Hepatocyte (in vitro differentiated cells): ENCODE results near the gene AXIN1. TPM values are rescaled to one million over a fixed set of nuclear protein-coding genes. Genes with fewer than 3 reads are reported as not detected.

Experiments
- DNase-seq: peaks from one replicate; pipeline ENCODE4 v3.0.0-alpha.2; 2016; ENCODE audit warnings: low spot score
- H2AFZ ChIP-seq: fragments of 200-600 bp; sonication (generic); 2 replicates; pipeline ENCODE4 v1.6.0; 2016; ENCODE audit warnings: antibody characterized with exemption, mild to moderate bottlenecking
- H3K27ac ChIP-seq: fragments of 200-600 bp; sonication (generic); 2 replicates; pipeline ENCODE4 v1.5.1; 2016; ENCODE audit warnings: mild to moderate bottlenecking
- H3K27me3 ChIP-seq: fragments of 200-600 bp; sonication (generic); 2 replicates; pipeline ENCODE4 v1.6.1; 2016
- H3K36me3 ChIP-seq: fragments of 200-600 bp; sonication (generic); replicated peaks from 2 replicates; pipeline ENCODE4 v1.5.1; 2016; ENCODE audit warnings: low read depth; ENCODE audit not compliant: insufficient read depth
- H3K4me1 ChIP-seq: fragments of 200-600 bp; sonication (generic); 2 replicates; pipeline ENCODE4 v1.5.1; 2016; ENCODE audit warnings: mild to moderate bottlenecking, moderate library complexity; ENCODE audit not compliant: insufficient read depth
- H3K4me2 ChIP-seq: fragments of 200-600 bp; sonication (generic); 2 replicates; pipeline ENCODE4 v1.6.0; 2016
- H3K4me3 ChIP-seq: fragments of 200-600 bp; sonication (generic); 2 replicates; pipeline ENCODE4 v1.5.1; 2016; ENCODE audit warnings: mild to moderate bottlenecking
- H3K79me2 ChIP-seq: fragments of 200-600 bp; sonication (generic); 2 replicates; pipeline ENCODE4 v1.6.0; 2017; ENCODE audit warnings: mild to moderate bottlenecking
- H3K9me2 ChIP-seq: fragments of 200-600 bp; sonication (generic); replicated peaks from 2 replicates; pipeline ENCODE4 v1.6.0; 2017; ENCODE audit warnings: mild to moderate bottlenecking; ENCODE audit not compliant: insufficient read depth
- H3K9me3 ChIP-seq: fragments of 200-600 bp; sonication (generic); 2 replicates; pipeline ENCODE4 v1.5.1; 2016; ENCODE audit warnings: low read depth, mild to moderate bottlenecking
- H4K20me1 ChIP-seq: fragments of 200-600 bp; sonication (generic); 2 replicates; pipeline ENCODE4 v1.6.0; 2016; ENCODE audit warnings: mild to moderate bottlenecking; ENCODE audit not compliant: insufficient read depth, poor library complexity, severe bottlenecking
- EZH2 ChIP-seq: fragments of 200-600 bp; sonication (generic); IDR thresholded peaks from 2 replicates; pipeline ENCODE4 v1.6.1; 2016; ENCODE audit warnings: antibody characterized with exemption, mild to moderate bottlenecking, borderline replicate concordance
- EZH2phosphoT487 ChIP-seq: fragments of 200-600 bp; sonication (generic); IDR thresholded peaks from one replicate; pipeline ENCODE4 v1.6.1; 2018; ENCODE audit warnings: antibody characterized with exemption, mild to moderate bottlenecking, low read depth, moderate library complexity; ENCODE audit not compliant: unreplicated experiment, severe bottlenecking
- WGBS: methylation state at CpG from one replicate; pipeline ENCODE4 v1.1.6; 2016; ENCODE audit warnings: low lambda C conversion rate; ENCODE audit errors: missing lambda C conversion rate; 5-methylcytosine and 5-hydroxymethylcytosine counted together
- polyA plus RNA-seq: library from polyadenylated mRNA; unstranded; fragments of >200 nt; fragmentation: Nextera tagmentation; extraction: Ambion mirVana; gene quantifications from 2 replicates; pipeline ENCODE4 v1.2.1, GENCODE V29; 2016
- total RNA-seq: library from RNA; depleted of rRNA; stranded (reverse); fragments of >200 nt; gene quantifications from 2 replicates; pipeline ENCODE4 v1.2.3, GENCODE V29; 2014
- TF ChIP-seq, protein P1 (sequence below): fragments of 200-600 bp; sonication (generic); IDR thresholded peaks from 2 replicates; pipeline ENCODE4 v1.5.1; 2016; ENCODE audit warnings: antibody characterized with exemption, mild to moderate bottlenecking; ENCODE audit not compliant: poor library complexity

AXIN1 gene
- total and polyA plus RNA-seq, 2 experiments from 2014 or later = 16.1 to 27.2 TPM

DNA sequence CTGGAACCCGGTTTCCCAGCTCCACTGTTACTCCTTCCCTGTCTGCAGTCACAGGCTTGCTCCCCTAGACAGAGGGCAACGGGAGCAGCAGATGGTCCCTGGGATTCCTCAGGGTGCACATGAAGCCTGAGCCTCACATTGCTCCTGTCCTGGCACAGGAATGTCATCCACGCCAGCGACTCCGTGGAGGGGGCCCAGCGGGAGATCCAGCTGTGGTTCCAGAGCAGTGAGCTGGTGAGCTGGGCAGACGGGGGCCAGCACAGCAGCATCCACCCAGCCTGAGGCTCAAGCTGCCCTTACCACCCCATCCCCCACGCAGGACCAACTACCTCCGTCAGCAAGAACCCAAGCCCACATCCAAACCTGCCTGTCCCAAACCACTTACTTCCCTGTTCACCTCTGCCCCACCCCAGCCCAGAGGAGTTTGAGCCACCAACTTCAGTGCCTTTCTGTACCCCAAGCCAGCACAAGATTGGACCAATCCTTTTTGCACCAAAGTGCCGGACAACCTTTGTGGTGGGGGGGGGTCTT lies 47.6 kb upstream of the AXIN1 start:
- WGBS = 83% methylated on average over 10 of the region's 10 CpGs
- H3K79me2 ChIP-seq = peaks cover 22% of the 10 kb centered on the region
- no peak for TF ChIP-seq EZH2

DNA sequence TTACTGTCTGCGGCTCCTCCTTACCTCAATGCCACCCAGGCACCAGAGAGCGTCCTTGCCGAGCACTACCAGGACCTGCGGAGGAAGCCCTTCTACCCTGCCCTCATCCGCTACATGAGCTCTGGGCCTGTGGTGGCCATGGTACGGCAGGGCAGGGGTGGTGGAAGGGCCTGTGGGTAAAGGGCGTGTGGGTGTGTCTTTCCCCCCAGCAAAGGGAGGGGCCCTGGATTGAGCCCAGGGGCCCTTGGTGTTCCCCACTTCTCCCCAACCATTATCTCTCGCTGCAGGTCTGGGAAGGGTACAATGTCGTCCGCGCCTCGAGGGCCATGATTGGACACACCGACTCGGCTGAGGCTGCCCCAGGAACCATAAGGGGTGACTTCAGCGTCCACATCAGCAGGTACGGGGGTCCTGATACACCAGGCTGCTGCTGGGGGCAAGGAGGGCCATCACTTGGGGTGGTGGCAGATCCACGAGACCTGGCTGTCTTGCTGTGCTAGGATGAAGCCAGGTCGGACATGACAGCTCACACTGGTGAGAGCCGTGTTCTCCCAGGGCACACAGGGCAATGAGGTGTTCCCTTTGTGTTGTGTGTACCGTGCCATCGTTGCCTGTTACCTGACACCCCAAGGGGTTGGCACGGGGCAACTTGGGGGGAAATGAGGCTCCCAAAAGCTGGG lies 47.0 kb upstream of the AXIN1 start:
- no peaks in the 10 kb centered on the region for H4K20me1 ChIP-seq
- no peak overlapping the region for H2AFZ ChIP-seq
- H3K4me3 ChIP-seq = no peak overlapping the region
- WGBS = 92% methylated on average over 22 of the region's 22 CpGs
- H3K9me2 ChIP-seq = no peaks in the 10 kb centered on the region
- no peaks in the 10 kb centered on the region for H3K36me3 ChIP-seq
- TF ChIP-seq EZH2phosphoT487 (no peak), EZH2 (no peak)
- TF ChIP-seq, protein P1, sequence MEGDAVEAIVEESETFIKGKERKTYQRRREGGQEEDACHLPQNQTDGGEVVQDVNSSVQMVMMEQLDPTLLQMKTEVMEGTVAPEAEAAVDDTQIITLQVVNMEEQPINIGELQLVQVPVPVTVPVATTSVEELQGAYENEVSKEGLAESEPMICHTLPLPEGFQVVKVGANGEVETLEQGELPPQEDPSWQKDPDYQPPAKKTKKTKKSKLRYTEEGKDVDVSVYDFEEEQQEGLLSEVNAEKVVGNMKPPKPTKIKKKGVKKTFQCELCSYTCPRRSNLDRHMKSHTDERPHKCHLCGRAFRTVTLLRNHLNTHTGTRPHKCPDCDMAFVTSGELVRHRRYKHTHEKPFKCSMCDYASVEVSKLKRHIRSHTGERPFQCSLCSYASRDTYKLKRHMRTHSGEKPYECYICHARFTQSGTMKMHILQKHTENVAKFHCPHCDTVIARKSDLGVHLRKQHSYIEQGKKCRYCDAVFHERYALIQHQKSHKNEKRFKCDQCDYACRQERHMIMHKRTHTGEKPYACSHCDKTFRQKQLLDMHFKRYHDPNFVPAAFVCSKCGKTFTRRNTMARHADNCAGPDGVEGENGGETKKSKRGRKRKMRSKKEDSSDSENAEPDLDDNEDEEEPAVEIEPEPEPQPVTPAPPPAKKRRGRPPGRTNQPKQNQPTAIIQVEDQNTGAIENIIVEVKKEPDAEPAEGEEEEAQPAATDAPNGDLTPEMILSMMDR = no peak
- H3K27ac ChIP-seq = no peak overlapping the region
- H3K4me1 ChIP-seq = peaks cover 23% of the 10 kb centered on the region
- no peak overlapping the region for H3K4me2 ChIP-seq
- no peaks in the 10 kb centered on the region for H3K9me3 ChIP-seq
- H3K27me3 ChIP-seq = no peaks in the 10 kb centered on the region
- H3K79me2 ChIP-seq = peaks cover 23% of the 10 kb centered on the region
- DNase-seq = no peak

More for the DNA sequence above, 47.6 kb upstream of the AXIN1 start:
- no peaks in the 10 kb centered on the region for H4K20me1 ChIP-seq
- H3K4me3 ChIP-seq = no peak overlapping the region
- H3K4me2 ChIP-seq = peak overlapping the region; percentile 87
- H2AFZ ChIP-seq = no peak overlapping the region
- no peak for DNase-seq
- no peaks in the 10 kb centered on the region for H3K27me3 ChIP-seq
- no peaks in the 10 kb centered on the region for H3K9me3 ChIP-seq
- no peaks in the 10 kb centered on the region for H3K9me2 ChIP-seq
- H3K27ac ChIP-seq = peak overlapping the region; percentile 86
- peaks cover 26% of the 10 kb centered on the region for H3K4me1 ChIP-seq
- no peaks in the 10 kb centered on the region for H3K36me3 ChIP-seq

DNA sequence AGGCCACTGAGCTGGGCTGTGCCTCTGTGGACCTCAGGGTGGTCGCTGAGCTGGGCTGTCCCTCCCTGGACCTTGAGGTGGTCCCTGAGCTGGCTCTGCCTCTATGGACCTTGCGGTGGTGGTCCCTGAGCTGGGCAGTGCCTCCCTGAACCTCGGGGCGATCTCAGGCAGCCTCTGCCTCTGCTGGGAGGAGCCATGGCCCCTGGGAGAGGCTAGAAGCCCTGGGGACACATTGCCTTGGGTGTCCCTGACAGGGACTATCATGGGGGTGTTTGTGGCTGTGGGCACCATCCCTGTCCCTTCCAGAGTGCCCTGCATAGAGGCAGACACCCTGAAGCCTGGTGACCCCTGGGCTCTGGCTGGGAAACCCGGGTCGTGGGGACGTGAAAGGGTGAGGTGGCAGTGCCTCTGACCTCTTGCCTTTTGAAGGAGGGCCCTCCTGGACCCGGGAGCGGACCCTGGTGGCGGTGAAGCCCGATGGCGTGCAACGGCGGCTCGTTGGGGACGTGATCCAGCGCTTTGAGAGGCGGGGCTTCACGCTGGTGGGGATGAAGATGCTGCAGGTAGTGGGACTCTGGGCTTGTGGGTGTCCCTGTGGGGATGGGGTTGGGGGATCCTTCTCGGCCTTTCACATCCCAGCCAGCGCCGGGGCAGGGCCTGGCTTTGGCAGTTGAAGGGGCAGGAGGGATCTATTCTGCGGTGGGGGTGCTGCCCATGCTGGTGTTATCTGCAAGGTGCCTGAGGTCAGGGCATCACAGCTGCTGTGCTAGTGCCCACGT lies 46.2 kb upstream of the AXIN1 start:
- TF ChIP-seq, protein P1 = no peak
- no peak for TF ChIP-seq EZH2phosphoT487
- no peak for TF ChIP-seq EZH2
- Histone ChIP-seq H3K4me3 (no peak overlapping the region), H3K4me2 (peak overlapping the region; percentile 92), H3K27me3 (no peaks in the 10 kb centered on the region), H3K27ac (peak overlapping the region; percentile 85), H4K20me1 (no peaks in the 10 kb centered on the region), H3K79me2 (peaks cover 27% of the 10 kb centered on the region), H3K36me3 (no peaks in the 10 kb centered on the region), H2AFZ (no peak overlapping the region), H3K4me1 (peaks cover 23% of the 10 kb centered on the region), H3K9me2 (no peaks in the 10 kb centered on the region), H3K9me3 (no peaks in the 10 kb centered on the region)
- DNase-seq = no peak
- WGBS = 84% methylated on average over 24 of the region's 24 CpGs

DNA sequence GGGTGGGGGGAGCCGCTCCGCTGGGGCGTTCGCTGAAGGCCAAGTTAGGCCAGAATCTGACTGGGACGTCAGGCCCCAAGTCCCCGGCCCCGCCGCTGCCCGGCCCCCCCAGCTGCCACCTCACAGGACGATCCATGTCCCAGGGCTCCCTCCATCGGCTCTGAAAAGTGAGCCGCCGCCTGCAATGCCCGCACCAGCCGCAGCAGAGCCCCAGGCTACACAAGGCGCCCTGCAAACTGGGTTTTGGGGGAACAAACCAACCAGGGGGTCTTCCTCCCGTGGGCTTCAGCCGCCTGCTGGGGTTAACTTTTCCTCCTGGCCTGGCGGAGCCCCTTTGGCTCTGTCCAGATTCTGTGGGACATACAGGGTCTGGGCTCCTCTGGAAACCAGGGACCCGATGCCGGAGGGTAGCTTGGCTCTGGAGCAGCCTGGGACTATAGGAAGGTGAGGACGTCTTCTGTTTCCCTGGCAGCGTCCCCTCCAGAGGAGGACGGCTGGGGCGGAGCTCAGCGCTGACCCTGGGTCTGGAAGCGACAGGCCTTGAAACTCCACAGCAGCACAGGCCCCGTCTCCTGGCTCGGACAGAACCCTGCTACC lies 45.3 kb upstream of the AXIN1 start:
- Histone ChIP-seq H3K9me2 (no peaks in the 10 kb centered on the region), H3K36me3 (no peaks in the 10 kb centered on the region), H3K4me2 (peak overlapping the region; percentile 92), H3K27me3 (no peaks in the 10 kb centered on the region), H3K79me2 (peaks cover 23% of the 10 kb centered on the region), H3K27ac (peak overlapping the region; percentile 85), H3K9me3 (no peaks in the 10 kb centered on the region), H3K4me3 (no peak overlapping the region), H2AFZ (no peak overlapping the region), H4K20me1 (no peaks in the 10 kb centered on the region), H3K4me1 (peaks cover 22% of the 10 kb centered on the region)
- 34% methylated on average over 15 of the region's 29 CpGs for WGBS
- TF ChIP-seq EZH2 = no peak
- TF ChIP-seq, protein P1 = peak; percentile 36
- DNase-seq = peak; percentile 89
